GM19397 (cell line): ENCODE measurements around the gene SUSD3.

ENCODE experiments used
- ATAC-seq: cut with Tn5 transposase; IDR thresholded peaks from one replicate; pipeline ENCODE4 v1.9.1; 2021; ENCODE audit warnings: mild to moderate bottlenecking, moderate library complexity; ENCODE audit not compliant: unreplicated experiment

The SUSD3 gene

GRCh38 chr9:93121316-93122241 lies 63.1 kb downstream of the SUSD3 start:
- no peak for ATAC-seq

- no peak for ATAC-seq
These were observed 64.3 kb downstream of the SUSD3 start for GRCh38 chr9:93122721-93123221.

DNA sequence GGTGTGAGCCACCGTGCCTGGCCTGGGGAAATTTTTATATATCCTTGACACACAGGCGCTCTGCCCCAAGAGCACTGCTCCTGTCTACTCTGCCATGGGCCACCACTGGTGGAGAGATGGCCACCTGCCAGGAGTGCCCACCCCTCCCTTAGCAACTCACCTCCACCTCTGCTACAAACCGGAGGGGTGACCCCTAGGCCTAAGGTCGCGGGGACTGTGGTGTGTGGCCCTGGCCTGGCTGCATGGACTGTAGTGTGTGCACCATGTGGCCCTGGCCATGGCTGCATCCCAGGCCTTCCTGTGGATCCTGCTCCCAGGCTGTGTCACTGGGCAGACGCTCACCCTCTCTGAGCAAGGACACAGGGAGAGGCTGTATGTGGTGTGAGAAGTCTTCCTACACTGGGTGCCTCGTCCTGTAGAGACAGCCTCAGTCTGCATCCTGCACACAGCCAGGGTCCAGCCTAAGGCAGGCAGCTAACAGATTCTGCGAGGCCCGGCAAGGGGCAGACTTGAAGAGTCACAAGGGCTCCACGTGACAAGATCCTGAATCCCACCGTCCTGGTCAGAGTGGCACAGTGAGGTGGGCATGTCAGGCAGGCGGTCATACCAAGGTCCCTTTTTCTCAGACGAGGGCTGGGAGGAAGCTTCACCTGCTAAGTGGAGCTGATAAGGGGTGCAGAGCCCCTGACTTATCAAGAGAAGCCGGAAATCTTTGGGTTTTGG lies 65.2 kb downstream of the SUSD3 start:
- no peak for ATAC-seq

DNA sequence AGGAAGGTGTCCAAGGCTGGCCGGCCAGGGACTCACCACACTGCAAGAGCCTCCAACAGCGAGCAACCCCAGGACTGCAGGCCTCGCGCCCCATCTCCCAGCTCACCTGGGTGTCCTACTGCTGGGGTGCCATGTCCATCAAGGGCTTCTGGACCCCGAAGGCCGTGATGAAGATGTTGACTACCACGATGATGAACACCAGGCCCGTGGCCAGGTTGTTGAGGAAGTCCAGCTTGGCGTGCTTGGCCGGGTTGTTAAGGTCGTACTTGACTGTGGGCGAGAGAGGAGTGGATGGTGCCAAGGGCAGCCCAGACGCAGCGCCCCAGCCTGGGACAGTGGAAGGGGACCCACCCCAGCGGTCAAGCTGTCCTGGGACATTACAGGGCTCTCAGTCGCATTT lies 66.3 kb downstream of the SUSD3 start:
- no peak for ATAC-seq

DNA sequence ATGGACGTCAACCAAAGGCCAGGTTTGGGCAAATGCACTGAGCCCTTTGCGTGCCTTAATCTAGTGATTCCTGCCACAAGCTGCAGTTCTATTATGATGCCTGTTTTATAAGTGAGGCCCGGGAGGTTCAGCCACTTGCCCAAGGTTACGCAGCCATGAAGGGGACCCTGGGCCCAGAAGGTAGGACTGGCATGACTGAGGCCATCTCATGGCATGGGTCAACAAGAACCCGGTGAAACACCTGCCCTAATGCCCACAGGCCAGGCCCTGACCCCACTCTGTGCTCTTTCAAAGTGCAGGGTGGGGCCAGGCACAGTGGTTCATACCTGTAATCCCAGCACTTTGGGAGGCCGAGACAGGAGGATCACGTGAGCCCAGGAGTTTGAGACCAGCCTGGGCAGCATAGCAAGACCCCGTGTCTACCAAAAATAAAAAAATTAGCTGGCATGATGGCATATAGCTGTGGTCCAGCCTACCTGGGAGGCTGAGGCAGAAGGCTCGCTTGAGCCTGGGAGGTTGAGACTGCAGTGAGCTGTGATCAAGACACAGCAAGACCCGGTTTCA lies 66.9 kb downstream of the SUSD3 start:
- no peak for ATAC-seq

DNA sequence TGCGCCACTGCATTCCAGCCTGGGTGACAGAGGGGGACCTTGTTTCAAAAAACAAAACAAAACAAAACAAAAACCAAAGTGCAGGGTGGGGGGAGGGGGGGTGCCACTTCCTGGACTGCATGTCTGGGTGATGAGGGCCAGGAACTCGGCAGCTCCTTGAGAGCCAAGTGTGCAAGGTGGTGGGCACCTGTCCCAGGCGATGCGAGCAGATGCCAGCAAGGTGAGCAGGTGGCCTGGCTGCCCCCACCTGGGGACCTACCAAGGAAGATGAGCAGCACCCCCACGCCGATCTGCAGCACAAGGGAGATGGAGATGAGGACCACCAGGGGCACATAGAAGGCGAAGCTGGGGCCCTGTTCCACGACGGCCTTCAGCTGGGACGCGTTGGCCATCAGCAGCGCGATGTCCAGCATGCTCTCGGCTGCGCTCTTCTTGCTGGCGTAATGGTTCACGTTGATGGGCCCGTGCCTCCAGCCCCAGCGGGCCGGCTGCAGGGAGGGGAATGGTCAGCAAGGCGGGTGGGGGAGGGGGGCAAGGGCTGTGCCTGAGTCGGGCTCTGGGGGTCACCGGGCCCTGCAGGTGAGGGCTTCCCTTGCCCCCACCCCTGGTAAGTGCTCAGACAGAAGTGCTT lies 67.8 kb downstream of the SUSD3 start:
- ATAC-seq, result no peak

DNA sequence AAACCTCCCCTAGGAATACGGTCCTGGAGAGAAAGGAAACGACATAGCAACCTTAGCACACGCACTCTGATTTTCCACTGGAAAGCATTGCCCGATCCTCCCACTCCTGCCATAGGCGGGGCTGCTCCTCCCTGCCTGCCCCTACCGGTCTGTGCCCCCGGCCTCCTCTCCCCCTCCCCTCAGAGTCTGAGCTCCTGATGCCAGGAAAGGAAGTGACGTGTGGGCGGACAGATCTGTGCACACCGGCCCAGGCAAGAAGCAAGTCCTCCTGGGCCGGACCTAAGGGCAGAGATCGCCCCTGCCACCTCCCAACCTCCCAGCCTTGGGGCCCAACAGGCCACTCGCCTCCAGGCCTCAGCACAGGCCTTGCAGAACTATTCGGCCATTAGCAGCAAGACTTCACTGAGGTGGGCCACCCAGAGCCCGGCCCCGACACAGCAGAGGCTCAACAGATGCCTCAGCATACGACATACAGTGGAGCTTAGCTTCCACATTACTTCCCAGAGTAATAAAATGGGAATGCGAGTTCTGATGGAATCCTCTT lies 68.4 kb downstream of the SUSD3 start:
- no peak for ATAC-seq

- no peak for ATAC-seq
These were observed 69.0 kb downstream of the SUSD3 start for GRCh38 chr9:93127395-93127911.

DNA sequence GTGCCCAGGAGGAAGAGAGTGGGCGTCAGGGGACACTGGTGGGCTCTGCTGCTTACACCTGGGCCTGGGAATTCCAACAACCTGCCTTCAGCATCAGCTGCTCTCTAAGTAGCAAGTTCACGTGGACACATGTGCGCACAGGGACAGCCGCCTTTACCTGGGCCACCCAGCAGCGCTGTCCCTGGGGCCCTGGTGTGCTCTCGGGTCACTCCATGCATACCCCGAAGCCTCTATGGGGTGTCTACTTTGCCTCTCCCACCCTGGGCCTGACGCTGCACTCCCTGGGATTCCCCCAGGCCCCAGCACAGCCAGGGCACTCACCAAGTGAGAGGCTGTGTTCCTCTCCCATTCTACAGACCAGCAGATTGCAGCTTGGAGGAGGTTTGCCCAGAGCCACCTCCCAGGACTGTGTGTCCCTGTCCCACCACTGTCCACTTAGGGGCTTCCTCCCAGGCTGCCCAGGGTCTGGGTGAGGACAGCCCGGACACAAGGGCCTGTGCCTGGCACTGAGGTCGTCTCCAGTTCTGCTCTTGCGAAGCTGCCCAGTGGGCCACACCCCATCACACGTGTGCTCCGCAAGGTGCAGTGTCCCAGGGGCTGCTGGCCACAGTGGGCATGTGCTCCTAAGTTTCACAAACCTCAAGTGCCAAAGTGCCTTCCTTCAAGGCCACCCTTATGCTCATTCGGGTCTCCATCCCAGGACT lies 69.7 kb downstream of the SUSD3 start:
- no peak for ATAC-seq

GRCh38 chr9:93128715-93129224 lies 70.3 kb downstream of the SUSD3 start:
- no peak for ATAC-seq

GRCh38 chr9:93129286-93129685 lies 70.8 kb downstream of the SUSD3 start:
- ATAC-seq, result no peak

- ATAC-seq, result no peak
These were observed 71.4 kb downstream of the SUSD3 start for GRCh38 chr9:93129691-93130500.

DNA sequence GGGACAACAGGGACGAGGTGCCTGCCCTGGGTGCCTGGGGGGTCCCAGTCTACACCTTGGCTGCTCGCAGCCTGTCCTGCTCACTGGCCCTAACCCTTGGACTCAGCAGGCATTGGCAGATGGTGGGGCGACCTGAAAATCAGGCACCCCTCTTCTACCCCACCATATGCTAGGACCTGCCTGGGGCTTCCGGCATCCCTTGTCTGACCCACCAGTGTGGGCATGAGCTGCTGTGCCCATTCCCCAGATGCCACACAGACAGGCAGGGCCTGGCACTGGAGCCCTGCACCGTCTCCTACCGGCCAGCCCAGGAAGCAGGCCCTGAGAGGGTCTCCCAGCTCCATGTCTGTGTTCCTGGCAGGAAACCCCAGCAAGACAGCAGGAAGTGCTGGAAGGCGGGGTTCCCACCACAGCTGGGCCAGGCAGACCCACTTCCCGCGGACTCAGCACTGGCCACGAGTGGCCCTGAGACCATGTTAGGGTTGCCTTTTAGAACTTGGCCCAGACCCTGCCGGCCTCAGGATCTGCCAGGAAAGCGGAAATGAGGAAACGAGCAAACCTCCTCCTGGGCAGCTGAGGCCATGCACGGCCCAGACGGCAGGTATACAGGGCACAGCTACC lies 72.5 kb downstream of the SUSD3 start:
- no peak for ATAC-seq

- no peak for ATAC-seq
These were observed 73.2 kb downstream of the SUSD3 start for GRCh38 chr9:93131599-93132286.

DNA sequence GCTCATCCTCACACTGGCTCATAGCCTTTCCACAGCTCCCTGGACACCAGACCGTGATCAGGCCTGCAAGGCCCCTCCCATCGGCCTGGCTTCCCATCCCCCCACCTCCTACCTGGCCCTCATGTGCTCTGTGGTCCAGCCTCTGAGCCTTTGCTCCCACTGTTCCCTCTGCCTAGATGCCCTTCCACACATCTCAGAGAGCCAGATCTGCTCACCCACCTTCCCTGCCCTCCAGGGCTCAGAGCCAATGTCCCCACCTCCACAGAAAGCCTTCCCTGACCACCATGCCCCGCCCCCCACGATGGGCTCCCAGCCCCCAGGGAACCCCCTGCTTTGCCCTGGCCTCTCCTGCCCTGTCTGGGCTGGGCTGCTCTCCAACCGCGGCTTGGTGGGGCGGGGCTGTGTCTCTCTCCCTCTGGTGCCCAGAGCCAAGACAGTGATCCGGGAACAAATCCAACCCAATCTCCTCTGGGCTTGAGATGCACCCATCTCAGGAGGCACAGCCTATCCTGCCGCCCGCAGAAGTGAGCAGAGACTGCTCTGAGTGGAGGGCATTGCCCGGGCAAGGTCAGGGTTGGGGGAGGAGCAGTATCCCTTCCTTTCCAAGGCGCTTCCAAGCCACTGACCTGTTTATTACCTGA lies 73.9 kb downstream of the SUSD3 start:
- no peak for ATAC-seq

DNA sequence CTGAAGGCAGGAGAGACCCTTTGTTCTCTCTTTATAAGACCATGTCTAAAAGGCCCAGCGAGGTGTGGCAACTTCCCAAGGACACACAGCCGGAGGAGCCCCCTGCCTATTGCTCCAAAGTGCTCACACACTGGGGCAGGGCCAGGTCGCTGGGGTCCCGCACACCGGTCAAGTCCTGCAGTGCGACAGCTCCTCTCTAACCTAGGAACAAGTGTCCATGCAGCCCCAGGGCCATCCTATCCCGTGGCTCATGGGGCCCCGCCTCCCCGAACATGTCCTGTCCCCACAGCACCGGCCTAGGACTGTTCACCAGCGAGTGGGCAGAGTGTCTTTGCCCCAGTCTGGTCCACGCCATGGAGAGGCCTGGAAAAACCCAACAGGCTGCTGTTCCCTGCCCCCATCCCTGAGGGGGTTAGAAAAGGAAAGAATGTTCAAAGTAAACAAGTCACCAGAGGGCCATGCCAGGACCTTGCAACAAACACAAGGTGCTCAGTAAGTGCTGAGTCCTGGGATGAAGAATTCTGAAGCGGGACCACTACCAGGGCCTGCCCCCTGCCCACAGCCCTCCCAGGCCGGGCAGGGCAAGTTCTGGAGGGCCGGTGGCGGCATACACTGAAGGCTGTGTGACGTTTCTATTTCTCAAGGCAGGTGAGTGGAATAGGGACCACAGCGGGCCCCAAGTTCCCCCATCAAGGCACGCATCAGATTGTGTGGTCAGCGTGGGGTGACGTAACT lies 74.6 kb downstream of the SUSD3 start:
- no peak for ATAC-seq

GRCh38 chr9:93133681-93134014 lies 75.1 kb downstream of the SUSD3 start:
- ATAC-seq, result peak; percentile 33
